Stimulated activated CD4-positive, alpha-beta T cell treated with anti-CD3 and anti-CD28 coated beads, Interleukin-12 subunit alpha, Interleukin-12 subunit beta, amount 100 ng/mL, for 48 hours (primary cell): ENCODE measurements around the gene DNM1.
A peak's percentile ranks its signal among the peaks of the same experiment; 100 is the strongest.

Source experiments
- DNase-seq, 3 donors: peaks; one replicate each; pipeline ENCODE4 v3.0.0-alpha.2; 2020; ENCODE audit warnings: low read depth in 2 of 3, low spot score in 1 of 3

Gene DNM1

DNA sequence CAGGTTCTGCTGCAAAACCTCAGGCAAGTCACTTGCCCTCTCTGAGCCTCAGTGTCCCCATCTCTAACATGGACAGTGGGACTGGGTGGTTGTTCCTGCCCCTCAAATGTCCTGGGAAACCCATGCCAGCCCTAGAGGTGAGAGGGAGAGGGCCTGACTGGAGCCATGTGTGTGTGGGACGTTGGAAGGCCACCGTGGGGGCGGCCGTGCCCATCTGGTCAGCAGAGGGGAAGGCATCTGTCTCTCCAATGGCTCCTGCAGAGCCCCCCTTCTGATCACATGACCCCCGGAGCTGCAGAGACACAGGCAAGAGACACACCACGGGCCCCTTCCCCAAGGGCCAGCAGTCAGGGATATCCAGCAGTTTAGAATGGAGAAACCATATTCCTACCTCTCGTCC lies 1.7 kb downstream of the DNM1 start:
- DNase-seq, result no peak

DNA sequence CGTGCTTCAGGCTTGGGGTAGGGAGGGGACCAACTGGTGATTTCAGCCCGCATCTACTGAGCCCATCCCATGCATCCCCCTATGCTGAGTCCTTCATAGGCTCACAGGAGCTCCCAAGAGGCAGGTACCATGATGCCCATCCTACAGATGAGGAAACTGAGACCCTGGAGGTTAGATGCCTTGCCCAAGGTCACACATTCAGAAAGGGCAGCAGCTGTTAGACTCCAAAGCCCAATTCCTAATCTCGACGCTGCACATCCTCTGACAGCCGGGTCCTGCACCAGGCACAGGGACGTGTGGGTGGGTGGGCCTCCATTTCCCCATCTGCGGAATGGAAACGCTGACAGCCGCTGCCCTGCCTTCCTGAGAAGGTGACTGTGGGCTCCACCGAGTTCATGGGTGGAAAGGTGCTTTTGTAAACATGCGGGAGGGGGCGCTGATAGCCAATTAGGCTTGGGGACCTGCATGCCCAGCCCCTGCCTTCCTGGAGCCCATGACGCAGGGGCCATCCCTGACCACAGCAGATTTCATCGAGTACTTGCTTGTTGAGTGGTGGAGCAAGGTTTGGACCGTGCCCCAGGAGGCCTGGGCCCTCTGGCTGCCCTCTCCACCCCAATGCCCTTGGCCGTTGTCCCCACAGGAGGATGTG lies 2.2 kb downstream of the DNM1 start:
- no peak for DNase-seq

DNA sequence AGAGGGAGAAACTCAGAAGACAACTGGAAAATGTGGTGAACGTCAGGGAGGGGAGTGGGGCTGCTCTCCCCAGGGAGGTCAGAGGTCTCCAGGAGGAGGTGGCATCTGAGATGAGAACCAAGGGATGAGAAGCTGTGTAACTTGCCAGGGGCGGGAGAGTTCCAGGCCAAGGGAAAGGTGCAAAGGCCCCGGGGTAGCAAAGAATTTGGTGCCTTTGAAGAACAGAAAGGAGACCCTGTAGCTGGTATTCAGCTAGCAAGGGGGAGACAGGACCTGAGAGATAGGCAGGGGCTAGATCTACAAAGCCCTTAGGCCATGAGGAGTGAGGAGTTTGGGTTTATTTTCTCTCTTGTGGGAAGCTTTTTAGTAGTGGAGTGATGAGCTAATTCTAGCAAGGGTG lies 3.3 kb downstream of the DNM1 start:
- no peak for DNase-seq

DNA sequence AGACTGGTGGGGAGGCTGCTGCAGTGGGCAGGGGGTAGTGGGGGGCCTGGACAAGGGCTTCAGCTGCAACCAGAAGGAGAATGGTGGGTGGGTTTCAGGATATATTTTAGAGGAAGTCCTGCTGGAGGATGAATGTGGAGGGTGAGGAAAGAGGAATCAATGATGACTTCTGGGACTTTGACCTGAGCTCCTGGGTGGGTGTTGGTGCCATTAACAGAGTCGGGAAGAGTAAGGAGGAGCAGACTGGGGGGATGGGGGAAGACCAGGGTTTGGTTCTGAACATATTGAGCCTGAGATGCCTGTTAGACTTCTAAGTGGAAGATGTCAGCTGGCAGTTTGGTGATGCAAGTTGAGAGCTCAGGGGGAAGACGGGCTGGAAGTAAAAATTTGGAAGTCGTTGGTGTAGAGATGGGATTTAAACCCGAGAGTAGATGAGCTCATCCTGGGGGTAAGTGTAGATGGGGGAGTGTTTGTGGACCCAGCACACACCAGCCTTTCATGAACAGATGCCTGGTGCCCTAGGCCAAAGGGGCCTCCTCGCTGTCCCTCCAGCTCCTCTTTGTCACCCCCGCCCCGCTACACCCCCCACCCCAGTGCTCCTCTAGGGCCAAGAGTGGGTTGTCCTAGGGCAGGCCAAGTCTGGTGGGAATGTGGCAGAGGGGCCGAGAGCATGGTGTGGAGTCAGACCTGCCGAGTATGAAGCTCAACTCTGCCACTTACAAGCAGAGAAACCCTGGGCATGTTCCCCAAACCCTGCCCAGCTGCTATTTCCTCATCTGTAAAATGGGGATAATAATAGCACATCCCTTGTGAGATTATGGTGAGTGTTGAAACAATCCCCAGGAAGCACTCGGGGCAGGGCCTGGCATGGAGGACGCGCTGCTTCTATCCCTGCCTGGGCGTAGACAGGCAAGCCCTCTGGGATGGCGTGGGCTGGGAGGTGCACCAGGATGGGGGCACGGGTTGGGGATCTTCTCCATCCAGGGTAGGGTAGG lies 4.0 kb downstream of the DNM1 start:
- DNase-seq, result no peak

DNA sequence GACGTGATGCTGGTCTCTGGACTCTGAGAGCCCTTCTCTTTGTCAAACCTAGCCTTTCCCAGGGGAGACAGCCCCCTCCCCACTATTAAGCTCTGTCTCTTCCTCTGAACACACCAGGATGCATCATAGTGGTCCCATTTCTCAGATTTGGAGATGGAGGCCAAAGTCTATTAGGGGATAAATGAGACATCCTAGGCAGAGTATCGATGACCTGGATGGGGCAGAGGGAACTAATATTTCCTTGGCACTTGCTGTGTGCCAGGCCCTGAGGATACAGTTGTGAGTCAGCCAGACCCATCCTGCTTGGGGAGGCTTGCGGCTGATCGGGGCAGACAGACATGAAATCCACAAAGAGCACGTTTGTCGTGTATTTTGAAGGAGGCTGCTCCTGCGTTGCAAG lies 5.2 kb downstream of the DNM1 start:
- no peak for DNase-seq

DNA sequence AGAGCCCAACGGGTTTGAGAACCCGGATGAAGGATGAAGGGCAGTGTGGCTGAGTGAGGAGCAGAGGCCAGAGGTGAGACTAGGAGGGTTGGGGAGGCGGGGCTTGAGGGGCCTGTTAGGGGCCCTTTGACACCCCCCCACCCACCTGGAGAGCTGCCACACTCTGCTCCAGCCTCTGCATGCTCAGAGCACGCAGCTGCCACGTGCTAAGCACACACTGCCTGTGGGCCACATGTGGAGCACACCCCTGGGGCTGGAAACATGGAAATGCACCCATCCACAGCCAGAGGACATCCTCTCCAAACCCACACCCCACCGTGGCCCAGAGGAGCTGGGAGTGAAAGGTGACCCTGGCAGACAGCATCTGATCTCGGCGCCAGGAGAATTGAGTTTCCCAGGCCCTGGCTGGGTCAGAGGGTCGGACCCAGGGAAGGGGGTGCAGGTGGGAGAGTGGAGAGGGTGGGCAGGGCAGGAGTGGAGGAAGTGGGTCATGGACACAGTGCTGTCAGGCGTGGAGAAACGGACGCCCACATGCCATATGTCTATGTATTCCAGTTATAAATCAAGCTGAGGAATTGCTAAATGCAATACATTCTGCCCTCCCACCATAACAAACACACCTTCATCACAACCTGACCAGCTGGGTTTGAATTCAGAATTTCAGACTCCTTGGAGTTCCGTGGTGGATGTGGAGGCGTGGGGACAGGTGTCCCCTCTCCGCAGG lies 5.9 kb downstream of the DNM1 start:
- no peak for DNase-seq

DNA sequence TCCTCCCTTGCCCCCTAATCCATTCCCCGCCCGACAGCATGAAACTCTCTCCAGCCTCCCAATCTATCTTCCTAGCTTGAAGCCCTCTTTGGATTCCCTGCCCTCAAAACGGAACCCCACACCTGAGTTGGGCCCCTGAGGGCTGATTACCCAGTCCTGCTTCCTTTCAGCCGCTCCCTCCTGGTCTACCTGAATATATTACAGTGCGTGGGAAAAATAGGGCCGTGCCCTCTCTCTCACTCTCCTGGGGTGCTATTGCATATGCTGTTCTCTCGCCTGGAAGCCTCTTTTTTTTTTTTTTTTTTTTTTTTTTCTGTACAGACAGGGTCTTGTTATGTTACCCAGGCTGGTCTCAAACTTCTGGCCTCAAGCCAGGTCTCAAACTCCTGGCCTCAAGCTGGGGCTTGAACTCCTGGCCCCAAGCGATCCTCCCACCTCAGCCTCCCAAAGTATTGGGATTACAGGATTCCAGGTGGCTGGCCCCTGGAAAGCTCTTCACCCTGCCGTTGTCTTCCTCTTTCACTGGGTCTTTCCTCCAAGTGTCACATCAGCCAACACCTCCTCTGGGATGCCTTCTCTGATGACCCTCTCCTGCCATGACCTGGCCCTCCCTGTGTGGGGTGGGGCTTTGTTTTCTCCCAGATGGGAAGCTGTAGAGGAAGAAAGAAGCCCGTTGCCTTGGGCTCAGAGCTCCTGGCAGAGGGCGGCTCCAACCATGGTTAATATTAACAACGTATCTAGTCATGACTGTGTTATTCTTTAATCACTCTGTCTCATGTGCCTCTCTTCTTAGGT lies 8.2 kb downstream of the DNM1 start:
- DNase-seq, result no peak

DNA sequence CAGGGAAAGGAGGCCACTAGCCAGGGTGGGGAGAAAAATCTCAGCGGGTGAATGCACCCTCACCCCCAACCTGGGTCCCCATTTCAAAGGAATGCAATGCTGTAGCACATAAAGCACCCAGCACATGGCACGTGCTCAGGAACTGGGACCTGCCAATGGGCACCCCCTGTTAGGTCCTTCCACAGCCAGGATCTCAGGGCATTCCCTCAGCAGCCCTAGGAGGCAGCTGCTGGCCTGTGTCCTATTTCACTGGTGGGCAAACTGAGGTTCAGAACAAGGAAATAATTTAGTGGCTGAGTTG lies 8.8 kb downstream of the DNM1 start:
- no peak for DNase-seq

DNA sequence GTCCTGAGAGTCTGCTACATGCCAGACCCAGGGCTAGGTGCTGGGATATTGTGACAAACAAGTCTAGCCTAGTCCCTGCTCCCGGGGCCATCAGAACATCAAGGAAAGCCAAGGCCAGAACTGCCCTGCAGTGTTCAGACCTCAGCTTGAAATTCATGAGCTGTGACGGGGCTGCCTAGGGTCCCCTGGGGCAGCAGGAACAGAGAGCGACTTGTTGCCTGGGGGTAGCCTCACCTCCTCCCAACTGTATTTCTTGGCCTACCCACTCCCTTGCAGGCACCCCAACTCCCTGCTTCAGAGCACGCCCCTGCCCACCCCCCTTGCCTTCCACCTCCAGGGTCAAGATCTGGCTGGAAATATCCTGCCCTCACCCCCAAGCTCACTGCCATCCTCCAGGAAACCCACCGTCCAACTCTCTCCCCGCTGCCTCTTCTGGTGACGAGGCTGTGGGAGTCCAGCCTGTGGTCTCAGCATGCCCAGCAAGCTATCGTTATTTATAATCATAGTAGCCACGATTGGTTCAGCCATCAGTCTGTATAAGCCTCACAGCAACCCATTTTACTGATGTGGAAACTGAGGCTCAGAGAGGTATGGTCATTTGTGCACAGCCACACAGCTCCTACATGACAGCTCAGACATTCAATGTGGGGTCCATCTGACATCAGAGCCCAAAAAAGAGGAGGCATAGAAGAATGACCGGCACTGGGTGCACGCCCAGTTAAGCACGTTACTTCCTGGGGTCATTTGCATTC lies 10.7 kb downstream of the DNM1 start:
- no peak for DNase-seq

DNA sequence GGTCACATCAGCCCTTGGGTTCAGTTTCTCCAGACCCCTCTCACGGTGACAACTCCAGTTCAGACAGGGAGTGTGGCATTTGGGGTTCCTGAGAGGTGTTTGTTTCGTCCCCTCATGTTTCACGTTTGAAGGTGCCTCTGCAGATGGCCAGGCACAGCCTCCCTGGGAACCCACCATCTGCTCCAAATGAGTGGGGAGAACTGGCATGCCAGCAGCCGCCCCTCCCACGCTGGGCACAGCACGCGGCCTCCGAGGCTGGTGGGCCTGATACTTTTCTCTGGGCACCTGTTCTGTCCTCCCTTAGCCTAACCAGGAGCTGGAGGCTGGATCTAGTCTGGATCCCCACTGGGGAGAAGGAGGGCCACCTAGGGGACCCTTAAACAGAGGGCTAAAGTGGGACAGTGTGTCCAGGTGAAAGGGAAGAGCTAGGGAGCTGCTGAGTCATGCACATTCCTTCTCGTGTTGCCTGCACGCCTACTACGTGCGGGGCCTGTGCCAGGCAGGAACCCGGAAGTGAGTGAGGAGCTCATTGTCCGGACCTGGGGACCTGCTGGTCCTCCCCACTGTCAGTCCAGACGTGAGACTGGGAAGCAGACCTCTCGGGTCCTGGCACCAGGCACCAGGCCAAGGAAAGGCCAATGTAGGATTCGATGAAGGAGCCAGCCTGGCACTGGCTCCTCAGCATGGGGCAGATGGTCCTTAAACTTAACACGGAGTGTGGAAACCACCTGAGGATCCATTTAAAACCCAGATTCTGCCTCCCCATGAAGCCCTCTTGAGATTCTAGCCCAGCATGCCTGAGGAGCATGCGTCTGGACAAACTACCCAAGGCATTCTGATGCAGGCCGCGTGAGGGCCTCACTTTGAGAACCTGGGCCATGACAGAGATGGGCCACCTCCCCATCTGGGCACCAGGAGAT lies 11.7 kb downstream of the DNM1 start:
- DNase-seq, result no peak

DNA sequence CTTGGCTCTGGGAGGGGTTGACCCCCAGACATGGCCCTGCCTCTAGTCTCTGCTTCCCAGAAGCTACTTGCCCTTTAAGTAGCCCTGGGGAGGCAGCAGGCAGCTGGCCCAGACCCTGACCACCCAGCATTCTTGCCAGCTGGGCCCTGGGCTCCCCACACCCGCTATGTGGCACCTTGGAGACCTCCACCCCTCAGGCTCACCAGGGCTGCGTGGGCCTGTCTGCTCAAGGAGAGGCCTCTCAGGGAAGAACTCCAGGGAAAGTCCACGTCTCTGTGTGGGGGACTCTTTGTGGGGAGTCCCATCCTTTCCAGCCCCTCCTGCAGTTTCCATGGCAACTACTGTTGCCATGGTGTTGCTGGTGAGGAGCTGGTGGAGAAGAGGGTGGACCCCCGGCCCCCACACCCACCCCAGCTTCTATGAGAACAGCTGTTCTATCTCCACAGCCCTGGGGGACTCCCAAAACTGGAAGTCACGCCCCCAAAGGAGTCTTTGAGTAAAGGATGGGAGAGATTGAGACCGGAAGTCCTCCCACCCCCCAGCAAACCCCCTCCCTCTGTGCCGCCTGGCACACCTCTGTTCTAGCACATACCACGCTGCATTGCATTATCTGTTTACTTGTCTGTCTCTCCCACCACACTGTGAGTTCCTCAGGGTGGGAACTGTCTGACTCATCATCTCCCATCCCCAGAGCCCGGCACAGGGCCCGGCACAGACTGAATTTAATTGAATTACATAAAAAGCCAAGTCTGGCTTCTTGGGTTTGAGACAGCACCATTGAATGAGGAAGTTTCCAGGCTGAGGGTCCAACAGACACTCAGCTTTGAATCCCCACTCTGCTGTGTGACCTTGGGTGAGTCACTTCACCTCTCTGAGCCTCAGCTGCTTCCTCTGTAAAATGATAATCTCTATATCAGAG lies 12.6 kb downstream of the DNM1 start:
- DNase-seq, result no peak

DNA sequence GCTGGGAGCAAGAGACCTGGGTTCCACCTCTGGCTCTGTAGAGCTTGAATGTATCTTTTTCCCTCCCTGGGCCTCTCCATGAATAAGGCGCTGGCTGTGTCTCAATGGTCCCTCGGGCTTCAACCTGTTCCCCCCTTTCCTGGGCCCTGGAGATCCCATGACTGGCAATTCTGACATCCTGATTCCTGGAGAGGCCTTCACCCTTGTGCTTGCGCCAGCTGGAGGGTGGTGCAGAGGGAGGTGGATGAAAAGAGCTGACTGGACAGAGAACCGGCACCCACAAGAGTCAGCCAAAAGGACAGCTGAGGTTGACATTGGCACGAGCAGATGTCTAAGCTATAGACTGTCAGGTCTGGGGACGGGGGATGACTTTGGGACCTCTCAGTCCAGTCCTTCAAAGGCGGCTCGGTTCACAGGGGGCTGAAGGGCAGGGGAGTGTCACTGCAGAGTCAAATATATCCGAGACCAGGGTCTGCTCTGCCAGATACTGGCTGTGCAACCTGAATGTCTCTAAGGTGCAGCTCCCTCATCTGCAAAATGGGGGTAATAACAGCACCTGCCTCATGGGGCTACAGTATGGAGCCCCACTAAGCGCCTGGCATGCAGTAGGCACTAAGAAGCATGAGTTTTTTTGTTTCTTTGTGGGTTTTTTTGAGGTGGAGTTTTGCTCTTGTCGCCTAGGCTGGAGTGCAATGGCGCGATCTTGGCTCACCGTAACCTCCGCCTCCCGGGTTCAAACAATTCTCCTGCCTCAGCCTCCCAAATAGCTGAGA lies 13.8 kb downstream of the DNM1 start:
- no peak for DNase-seq

DNA sequence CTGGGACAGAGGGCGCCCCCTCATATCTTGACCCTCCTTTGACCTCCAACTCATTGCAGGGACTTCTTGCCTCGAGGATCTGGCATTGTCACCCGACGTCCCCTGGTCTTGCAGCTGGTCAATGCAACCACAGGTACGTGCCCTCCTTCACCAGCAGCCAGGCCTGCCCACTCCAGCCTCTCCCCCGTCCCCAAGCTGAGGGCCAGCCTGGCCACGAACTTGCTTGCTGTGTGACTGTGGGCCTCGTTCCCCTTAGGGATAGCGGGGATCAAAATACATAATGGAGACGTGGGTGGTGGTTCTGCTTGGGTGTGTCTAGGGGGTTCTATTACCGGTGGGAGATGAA lies 15.0 kb downstream of the DNM1 start:
- DNase-seq, result no peak

DNA sequence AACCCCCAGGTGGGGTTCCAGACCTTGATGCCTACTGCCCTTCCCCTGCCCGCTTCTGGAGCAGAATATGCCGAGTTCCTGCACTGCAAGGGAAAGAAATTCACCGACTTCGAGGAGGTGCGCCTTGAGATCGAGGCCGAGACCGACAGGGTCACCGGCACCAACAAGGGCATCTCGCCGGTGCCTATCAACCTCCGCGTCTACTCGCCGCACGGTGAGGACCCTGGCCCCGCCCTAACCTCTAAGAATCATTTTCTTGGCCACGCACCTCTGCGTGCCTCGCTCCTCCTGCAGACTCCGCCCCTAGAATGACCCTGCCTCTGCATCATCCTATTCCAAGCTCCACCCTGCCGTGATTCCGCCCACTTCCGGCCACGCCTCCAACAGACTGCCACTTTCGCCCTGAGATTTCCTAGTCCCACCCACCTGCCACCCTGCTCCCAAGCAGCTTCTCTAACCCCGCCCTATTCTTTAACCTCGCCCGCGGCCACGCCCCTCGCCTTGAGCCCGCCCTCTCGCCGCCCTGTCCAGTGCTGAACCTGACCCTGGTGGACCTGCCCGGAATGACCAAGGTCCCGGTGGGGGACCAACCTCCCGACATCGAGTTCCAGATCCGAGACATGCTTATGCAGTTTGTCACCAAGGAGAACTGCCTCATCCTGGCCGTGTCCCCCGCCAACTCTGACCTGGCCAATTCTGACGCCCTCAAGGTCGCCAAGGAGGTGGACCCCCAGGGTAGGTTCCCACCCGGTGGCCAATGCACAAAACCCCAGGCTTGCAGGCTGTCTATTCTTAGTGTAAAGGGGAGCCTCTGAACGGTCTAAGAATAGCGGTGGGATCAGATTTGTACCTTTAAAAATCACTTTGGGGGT lies 15.6 kb downstream of the DNM1 start:
- DNase-seq, result peak; percentile 92 to 98 (median 93)

DNA sequence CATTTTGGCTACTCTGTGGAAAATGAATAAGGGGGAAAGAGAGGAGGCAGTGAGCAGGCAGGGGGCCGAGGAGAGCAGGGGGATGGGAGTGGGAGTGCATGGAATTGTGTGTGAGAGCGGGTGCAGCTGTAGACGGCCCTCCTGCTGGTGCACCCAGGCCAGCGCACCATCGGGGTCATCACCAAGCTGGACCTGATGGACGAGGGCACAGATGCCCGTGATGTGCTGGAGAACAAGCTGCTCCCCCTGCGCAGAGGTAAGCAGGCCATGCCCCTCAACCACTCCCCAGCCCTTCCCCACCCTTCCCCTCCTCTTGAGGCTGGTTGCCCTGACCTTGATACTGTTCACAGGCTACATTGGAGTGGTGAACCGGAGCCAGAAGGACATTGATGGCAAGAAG lies 16.7 kb downstream of the DNM1 start:
- DNase-seq, result no peak

DNA sequence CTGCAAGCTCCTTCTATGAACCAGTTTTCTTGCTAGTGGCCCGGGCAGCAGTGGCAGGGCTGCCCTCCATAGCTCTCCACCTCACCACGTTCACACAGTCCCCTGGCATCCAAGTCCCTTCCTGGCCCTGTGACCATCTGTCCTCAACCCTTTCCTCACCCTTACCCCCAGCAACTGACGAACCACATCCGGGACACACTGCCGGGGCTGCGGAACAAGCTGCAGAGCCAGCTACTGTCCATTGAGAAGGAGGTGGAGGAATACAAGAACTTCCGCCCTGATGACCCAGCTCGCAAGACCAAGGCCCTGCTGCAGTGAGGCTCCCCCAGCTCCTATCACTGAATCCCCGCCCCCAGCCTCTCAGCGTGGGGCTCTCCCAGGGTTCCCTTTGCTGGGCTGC lies 18.8 kb downstream of the DNM1 start:
- no peak for DNase-seq
